ENCODE results near the gene MDH1. TPM values are rescaled to one million over a fixed set of nuclear protein-coding genes. Genes with fewer than 3 reads are reported as not detected.

Gene MDH1
- total and polyA plus RNA-seq, 9 of the 15 experiments (the other 6 are each of a cell fraction or from before 2014, with no cell fraction given) = 191 to 1,225 (median 284) TPM

GRCh38 chr2:63588385-63589147 lies at the start of gene MDH1, which contains the start of gene WDPCP (continued):
- peak; percentile 86 for TF ChIP-seq RBFOX2 (IDR thresholded peaks at IDR 0.05; ENCODE audit: low read depth, low read length)
- TF ChIP-seq, protein P1, sequence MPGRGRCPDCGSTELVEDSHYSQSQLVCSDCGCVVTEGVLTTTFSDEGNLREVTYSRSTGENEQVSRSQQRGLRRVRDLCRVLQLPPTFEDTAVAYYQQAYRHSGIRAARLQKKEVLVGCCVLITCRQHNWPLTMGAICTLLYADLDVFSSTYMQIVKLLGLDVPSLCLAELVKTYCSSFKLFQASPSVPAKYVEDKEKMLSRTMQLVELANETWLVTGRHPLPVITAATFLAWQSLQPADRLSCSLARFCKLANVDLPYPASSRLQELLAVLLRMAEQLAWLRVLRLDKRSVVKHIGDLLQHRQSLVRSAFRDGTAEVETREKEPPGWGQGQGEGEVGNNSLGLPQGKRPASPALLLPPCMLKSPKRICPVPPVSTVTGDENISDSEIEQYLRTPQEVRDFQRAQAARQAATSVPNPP (IDR thresholded peaks at IDR 0.05; ENCODE audit: borderline replicate concordance, insufficient read depth, insufficient read length) = no peak
- no peak for TF ChIP-seq ZNF655 (CRISPR knock-in tag; IDR thresholded peaks at IDR 0.05)
- no peak for TF ChIP-seq ZNF280B (CRISPR knock-in tag; IDR thresholded peaks at IDR 0.05)
- no peak for TF ChIP-seq NR2F6 (CRISPR knock-in tag; IDR thresholded peaks at IDR 0.05)
- no peak for TF ChIP-seq ZNF121 (CRISPR knock-in tag; conservative IDR thresholded peaks at IDR 0.05)
- no peak for TF ChIP-seq MCM2 (IDR thresholded peaks at IDR 0.05; ENCODE audit: low read depth)
- no peak for TF ChIP-seq CBX1 (IDR thresholded peaks at IDR 0.05; ENCODE audit: low read depth)
- no peak for TF ChIP-seq HNRNPH1 (optimal IDR thresholded peaks at IDR 0.05; ENCODE audit: low read depth, low read length)
- no peak for TF ChIP-seq IRF2 (CRISPR knock-in tag; IDR thresholded peaks at IDR 0.05)
- TF ChIP-seq ZNF586 (CRISPR knock-in tag; conservative IDR thresholded peaks at IDR 0.05) = no peak
- TF ChIP-seq TFE3 (CRISPR knock-in tag; IDR thresholded peaks at IDR 0.05) = no peak; the same call in 1 of the 2 replicates
- TF ChIP-seq CBX2 (IDR thresholded peaks at IDR 0.05; ENCODE audit: insufficient read depth, low read length, poor library complexity, severe bottlenecking) = no peak
- peak; percentile 67 for TF ChIP-seq SP1 (CRISPR knock-in tag; IDR thresholded peaks at IDR 0.05)
- no peak for TF ChIP-seq TCF7 (IDR thresholded peaks at IDR 0.05; ENCODE audit: borderline replicate concordance)
- TF ChIP-seq, protein P2, sequence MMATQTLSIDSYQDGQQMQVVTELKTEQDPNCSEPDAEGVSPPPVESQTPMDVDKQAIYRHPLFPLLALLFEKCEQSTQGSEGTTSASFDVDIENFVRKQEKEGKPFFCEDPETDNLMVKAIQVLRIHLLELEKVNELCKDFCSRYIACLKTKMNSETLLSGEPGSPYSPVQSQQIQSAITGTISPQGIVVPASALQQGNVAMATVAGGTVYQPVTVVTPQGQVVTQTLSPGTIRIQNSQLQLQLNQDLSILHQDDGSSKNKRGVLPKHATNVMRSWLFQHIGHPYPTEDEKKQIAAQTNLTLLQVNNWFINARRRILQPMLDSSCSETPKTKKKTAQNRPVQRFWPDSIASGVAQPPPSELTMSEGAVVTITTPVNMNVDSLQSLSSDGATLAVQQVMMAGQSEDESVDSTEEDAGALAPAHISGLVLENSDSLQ (IDR thresholded peaks at IDR 0.05) = peak; percentile 90
- TF ChIP-seq GTF2A2 (tag; IDR thresholded peaks at IDR 0.05) = no peak
- no peak for TF ChIP-seq ZNF24 (IDR thresholded peaks at IDR 0.05)
- TF ChIP-seq, protein P3, sequence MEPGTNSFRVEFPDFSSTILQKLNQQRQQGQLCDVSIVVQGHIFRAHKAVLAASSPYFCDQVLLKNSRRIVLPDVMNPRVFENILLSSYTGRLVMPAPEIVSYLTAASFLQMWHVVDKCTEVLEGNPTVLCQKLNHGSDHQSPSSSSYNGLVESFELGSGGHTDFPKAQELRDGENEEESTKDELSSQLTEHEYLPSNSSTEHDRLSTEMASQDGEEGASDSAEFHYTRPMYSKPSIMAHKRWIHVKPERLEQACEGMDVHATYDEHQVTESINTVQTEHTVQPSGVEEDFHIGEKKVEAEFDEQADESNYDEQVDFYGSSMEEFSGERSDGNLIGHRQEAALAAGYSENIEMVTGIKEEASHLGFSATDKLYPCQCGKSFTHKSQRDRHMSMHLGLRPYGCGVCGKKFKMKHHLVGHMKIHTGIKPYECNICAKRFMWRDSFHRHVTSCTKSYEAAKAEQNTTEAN (CRISPR knock-in tag; IDR thresholded peaks at IDR 0.05) = no peak; the same call in 1 of the 2 replicates
- no peak for TF ChIP-seq MAFF (IDR thresholded peaks at IDR 0.05; ENCODE audit: low read length)
- TF ChIP-seq SAFB2 (IDR thresholded peaks at IDR 0.05; ENCODE audit: borderline replicate concordance, low read depth, low read length, severe bottlenecking) = no peak

All from K562 (cell line).